8988T (cell line): Measurements from ENCODE around the gene FTSJ1.

ENCODE experiments used
- DNase-seq: peaks from one replicate; pipeline ENCODE4 v3.0.0; 2011

FTSJ1 gene

DNA sequence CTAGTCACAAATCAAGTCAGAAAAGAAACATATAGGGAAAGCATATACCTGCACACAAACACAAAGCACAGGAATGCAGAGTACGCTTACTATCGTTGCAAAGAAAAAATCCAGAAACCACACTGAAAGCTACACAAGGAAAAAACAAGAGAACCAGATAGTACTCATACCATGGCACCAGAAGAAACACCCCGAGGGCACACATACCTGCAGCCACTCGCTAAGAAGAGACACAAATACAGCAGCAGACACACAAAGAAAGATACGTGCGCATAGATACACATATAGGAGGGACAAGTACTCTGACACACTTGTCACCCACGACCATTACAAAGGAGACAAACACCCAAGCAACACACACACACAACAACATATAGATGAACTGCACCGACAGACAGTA is 4.5 kb upstream of the FTSJ1 start:
- no peak for DNase-seq

DNA sequence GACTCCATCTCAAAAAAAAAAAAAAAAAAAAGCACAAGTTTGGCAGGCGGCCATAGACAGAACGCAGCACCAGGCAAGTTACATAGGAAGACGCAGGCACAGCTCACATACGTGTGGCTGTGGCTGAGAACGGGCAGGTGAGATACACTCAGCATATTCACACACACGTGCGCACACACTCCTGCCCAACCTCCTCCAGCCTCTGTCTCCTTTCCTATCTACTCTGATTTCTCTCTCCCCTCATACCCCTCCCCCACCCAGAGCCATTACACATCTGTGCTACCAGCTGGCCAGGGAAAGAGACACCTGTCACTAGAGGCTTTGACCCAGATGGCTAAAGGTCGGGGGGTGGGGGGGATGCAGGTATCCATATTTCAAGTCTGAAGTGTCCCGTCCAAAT is 3.8 kb upstream of the FTSJ1 start:
- no peak for DNase-seq

DNA sequence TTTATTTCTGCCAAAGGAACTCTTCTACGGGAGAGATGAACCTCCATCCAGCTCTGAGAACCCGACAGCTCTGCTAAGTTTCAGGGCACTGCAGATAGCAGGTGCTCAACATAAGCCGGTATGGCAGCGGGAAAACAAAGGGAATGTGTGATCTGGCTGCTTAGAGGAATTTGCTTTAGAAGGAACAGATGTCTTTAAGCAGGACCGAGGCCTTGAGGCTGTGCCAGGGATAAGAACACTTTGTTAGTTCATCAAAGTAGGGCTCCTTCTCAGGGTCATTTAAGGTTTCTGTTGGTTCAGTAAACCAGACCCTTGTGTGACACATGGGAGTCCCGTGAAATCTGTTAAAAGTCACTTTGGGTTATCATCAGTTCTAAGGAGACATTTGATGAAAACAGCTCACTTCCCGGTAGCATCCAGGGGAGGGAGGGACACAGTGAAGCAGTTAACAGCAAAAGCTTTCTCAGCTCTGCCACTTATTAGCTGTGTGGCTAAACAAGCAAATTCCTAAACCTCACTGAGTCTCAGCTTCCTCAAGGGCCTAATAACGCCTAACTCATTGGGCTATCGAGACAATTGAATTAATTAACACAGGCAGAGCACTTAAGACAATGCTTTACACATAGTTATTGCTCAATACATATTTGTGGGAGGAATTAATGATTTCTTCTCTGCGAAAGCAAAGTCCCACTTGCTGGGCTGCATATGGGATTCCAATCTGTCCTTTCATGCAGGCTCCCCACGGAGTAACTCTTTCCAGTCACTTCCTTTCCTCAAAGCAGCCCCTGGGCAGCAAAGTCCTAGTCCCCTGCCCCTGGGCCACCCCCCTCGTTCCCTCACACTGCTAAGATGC is 2.9 kb upstream of the FTSJ1 start:
- DNase-seq, result no peak

DNA sequence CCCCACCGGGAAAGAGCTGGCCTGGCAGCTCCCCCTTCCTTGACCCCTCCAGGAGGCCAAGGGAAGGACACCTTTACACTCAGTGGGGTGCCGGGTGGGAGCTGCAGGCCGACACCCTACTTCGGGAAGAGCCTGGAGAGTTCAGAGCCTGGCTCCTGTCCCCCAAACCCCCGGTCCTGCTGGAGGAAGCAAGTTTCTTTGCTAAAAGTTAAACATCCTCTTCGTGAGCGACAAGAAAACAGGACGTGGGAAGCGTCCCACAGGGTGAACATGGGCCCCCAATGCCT is 2.4 kb upstream of the FTSJ1 start:
- DNase-seq, result no peak

DNA sequence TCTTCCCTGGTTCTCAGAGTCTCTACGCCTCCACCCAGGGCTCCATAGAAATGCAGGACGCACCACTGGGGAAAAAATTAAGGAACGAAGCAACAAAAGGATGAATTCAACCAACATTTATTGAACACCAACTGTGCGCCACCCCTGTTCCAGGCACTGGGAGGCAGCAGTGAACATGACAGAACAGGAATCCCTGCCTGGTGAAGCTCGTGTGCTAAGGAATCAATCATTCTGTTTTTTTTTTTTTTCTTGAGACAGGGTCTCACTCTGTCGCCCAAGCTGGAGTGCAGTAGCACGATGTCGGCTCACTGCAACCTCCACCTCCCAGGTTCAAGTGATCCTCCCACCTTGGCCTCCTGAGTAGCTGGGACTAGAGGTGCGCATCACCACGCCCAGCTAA is 1.9 kb upstream of the FTSJ1 start:
- DNase-seq, result peak; percentile 54

DNA sequence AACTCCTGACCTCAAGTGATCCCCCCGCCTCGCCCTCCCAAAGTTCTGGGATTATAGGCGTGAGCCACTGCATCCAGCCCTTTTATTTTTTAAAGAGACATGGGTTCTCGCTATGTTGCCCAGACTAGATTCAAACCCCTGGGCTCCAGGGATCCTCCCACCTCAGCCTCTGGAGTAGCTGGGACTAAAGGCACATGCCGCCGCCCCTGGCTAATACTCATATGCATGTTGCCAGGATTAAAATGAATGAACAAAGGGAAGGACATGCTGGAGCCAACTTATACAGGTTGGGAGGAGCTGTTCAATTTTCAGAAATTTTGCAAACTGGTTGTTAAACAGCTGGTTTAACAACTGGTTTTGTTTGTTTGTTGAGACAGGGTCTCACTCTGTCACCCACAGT is 1.4 kb upstream of the FTSJ1 start:
- DNase-seq, result no peak

DNA sequence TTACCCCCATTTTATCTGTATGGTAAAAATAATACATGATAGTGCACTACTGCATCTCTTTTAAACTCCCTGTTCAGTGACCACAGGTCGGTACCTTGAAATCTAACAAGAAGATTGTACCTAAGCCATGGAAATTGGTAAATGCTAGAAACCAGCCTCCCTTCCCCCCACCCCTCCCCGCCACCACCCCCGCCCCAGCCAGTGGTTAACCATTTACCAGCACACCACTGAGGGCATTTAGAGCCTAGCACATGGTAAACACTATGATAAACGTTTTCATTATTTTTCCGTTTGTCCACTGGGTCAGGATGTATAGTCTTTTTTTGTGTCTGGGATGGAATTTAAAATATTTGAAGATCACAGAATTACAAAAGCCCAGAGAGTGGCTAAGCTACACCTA is 703 bp upstream of the FTSJ1 start:
- no peak for DNase-seq

DNA sequence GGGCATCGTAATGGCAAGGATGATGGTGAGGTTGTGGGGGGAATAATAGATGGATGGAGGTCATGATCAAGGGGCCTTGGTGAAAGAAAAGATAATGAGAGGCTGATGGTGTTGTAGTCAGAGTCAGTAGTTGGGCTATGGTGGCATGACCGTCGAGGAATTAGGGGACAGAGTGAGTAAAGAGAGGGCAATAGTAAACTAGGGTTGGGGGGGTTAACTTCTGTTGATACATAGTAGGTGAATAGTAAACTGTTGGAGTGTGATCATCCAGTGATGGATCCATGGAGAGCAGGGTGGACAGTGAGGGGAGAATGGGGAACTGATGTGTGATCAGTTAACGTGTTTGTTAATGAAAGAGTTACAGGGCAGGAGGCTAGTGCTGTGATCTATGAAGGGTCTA is 920 bp downstream of the FTSJ1 start:
- no peak for DNase-seq

DNA sequence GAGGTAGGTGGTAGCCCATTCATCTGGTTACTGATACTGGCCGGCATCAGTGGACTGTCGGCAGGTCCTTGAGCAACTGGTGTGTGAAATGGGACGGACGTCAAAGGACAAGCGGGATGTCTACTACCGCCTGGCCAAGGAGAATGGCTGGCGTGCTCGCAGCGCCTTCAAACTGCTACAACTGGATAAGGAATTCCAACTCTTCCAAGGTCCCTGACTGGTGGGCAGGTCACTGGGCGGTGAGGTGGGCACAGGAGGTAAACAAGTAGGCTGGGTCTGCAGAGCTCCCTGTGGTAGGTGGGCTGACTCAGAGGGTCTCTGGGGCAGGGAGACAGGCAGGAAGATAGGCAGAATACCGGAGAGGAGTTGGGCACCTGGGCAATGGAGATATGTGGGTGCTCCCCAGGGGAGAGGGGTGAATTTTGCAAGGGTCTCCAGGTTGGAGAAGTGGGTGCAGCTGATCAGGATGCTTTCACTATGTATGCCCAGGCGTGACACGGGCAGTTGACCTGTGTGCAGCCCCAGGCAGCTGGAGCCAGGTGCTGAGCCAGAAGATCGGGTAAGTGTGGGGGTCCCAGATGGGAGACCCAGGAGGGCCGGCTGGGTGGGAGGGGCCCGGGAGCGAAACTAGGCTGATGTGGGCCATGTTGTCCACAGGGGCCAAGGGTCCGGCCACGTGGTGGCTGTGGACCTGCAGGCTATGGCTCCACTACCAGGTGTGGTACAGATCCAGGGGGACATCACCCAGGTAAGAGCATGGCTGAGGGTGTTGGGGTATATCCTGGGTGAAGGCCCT is 2.2 kb downstream of the FTSJ1 start:
- DNase-seq, result no peak

DNA sequence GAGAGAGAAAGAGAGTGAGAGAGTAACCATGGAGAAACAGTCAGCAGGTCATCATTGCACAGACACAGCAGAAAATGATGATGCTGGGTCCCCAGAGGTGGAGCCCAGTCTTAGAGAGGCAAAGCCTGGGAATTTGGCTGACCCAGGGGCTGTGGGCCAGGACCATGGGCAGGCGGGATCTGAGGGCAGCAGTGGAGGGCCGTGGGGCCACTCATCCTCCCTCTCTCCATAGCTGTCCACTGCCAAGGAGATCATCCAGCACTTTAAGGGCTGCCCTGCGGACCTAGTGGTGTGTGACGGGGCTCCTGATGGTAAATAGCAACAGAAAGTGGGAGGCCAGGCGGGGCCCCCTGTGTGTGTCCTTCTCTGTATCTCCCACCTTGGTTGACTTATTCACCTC is 2.8 kb downstream of the FTSJ1 start:
- no peak for DNase-seq

DNA sequence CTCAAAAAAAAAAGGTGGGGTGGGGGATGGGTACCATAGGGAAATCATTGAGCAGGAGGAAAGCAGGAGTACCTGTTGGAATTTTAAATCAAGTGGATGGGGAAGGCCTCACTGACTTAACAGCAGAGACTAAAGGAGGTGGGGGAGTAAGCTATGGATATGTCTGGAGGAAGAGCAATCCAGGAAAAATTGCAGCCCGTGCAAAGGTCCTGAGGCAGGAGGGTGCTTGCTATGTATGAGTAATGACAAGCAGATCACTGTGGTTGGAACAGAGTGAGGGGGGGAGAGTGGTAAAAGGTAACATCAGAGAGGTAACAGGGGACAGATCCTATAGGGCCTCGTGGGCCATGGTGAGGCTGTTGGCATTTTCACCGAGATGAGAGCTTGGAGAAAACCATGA is 4.1 kb downstream of the FTSJ1 start:
- no peak for DNase-seq

DNA sequence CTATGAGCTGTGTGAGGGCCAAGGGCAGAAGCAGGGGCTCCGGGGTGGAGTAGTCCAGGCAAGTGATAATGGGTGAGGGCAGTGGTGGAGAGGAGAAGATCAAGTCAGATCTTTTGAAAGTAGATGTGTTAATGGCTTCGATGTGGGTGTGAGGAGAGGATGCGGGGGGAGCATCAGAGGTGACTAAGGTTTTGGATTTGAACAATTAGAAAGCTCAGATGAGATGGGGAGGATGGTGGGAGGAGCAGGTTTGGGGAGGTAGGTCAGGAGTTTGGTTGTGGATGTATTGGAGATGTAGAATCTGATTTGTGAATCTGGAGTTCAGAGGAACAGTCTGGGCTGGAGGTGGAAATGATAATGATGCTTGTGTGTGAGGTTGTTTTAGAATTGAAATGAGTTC is 4.6 kb downstream of the FTSJ1 start:
- no peak for DNase-seq

DNA sequence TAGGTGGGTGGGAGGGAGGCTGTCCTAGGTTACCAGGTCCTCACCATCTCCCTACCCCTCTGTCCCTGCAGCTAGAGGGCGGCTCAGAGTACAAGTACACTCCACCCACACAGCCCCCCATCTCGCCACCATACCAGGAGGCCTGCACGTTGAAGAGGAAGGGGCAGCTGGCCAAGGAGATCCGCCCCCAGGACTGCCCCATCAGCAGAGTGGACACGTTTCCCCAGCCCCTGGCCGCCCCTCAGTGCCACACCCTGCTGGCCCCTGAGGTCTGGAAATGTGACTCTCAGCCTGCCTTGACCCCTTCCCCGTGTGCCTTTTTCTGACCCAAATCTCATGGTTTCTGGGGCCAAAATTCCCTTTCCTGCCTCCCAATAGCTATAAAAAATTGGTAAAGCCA is 6.5 kb downstream of the FTSJ1 start:
- DNase-seq, result no peak

DNA sequence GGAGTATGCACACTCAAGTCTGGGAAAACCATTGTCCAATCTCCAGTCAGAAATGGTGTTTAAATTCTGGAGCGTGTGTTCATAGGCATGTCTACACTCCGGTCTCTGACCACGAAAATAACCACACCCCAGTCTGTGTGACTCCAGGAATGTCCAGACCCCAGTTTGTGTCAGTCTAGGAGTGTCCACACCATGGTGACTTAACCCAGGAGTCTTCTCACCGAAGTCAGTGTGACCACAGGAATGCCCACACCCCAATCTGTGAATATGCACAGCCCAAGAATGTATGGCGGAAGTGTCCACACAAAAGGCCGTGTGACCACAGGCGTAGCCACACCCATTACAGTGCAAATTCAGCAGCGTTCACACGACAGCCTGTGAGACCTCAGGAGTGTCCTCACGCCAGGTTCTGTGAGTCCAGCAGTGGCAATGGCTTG is 11.4 kb downstream of the FTSJ1 start:
- no peak for DNase-seq

DNA sequence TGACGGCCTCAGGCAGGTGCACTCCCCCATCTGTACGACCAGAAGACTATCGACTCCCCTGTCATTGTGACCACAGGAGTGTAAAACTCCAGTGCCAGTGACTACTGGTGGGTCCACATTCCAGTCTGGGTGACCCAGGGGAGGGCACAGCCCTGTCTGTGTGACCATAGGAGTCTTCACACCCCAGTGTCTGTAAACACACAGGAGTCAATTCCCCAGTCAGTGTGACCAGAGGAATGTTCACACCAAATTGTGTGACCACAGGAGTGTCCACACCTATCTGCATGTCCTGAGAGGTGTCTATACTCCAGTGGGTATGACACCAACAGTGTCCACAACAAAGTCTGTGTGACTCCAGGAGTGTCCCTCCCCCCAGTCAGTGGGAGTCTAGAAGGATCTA is 12.0 kb downstream of the FTSJ1 start:
- DNase-seq, result no peak

DNA sequence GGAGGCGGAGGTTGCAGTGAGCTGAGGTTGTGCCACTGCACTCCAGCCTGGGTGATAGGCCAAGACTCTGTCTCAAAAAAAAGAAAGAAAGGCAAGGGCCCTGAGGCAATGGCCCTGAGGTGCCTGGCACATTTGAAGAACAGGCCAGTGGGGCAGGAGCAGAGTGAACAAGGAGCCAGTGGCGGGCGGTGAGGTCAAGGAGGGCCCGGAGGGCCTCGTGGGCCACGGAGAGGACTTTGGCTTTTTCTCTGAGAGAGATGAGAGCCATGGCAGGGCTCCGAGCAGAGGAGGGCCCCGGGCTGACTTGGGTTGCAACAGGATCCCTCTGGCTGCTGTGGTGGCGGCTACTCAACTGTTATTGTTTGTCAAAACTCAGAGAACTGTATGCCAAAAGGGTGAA is 13.3 kb downstream of the FTSJ1 start:
- no peak for DNase-seq

DNA sequence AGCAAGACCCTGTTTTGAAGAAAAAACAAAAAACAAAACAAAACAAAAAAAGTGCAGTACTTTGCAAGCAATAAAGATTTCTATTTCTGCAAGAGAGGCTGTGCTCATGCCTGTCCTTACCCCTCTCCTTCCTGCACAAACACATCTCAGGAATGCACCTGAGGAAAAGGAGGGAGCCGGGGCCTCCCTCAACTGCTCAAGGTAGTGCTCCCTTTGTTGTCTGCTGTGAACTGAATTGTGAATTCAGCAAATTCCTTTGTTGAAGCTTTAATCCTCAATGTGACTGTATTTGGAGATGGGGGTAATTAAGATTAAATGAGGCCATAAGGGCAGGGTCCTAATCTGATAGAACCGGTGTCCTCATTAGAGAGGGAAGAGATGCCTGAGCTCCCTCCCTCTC is 13.9 kb downstream of the FTSJ1 start:
- DNase-seq, result no peak

DNA sequence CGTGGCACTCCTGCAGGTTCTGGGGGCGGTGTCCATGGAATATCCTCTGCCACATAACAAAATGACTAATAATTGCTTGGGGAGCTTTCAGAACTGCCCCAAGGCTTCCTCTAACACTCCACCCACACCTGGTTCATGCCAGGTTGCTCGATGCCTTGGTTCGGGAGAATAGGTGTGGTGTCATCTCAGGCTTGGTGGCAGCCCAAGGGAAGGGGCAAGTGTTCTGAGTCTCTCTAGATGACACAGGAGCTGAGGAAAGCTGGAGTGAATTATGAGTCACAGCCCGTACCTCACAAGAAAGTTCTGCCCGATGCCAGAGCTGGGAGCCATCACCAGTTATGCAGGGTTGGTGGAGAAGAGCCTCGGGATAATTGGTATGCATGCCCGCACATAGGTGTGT is 14.7 kb downstream of the FTSJ1 start:
- no peak for DNase-seq

DNA sequence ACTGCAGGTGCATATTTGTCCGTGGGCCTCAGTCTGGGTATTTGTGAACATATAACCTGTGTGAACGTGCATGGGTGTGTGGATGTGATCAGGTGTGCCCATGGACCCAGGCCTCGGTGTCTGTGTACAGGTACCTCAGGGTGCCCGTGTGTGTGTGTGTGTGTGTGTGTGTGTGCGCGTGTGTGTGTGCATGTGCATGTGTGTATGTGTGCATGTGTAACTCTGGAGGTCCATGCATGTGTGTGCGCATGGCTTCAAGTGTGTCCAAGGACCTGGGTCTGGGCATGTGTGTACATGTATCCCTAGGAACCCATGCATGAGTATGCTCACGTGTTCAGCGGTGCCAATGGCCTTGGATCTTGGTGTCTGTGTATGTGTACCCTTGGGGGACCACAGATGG is 15.8 kb downstream of the FTSJ1 start:
- no peak for DNase-seq

DNA sequence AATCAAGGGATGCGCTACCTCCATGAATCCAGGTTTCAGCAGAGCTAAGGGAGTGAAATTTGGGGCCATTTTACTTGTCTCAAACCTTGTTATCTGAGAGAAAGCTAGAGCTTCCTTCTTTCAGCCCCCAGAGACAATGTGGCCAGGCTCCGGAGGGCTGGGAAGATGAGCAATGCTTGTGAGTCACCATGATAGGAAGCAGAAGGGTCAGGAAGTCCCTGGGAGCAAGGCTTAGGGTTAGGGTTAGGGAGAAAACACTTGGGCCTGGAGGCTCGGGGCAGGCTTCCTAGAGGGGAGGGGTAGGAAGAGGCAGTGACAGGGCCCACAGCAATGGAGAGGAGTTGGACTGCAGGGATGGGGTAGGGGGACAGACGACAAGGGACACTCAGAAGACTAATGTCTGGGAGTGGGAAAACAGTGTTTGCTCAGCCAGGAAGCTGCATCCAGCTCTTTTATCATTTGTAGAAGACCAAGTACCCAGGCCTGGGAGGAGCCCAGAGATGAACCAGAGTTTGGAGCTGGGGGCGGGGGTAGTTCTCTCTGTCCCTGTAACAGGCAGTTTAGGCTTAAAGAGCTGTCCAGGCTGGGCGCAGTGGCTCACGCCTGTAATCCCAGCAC is 16.4 kb downstream of the FTSJ1 start:
- DNase-seq, result no peak

DNA sequence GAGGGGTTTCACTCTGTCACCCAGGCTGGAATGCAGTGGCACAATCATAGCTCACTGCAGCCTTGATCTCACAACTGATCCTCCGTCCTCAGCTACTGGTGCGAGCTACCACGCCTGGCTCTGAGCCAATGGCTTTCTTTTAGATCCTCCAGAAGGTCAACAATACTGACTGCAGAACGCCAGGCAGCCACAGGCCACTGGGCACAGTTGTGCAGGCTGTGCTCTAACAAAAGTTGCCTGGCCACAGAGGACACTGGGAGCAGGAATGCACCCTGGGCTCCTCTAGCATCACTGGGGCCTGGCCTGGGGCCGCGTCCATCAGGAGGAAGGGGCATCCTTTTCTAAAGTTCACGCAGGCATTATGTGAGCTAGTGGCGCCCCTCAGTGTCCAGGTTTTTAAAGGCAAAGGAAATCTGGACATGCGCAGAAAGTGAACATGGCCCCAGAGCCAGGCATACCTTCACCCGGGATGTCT is 17.9 kb downstream of the FTSJ1 start:
- no peak for DNase-seq

DNA sequence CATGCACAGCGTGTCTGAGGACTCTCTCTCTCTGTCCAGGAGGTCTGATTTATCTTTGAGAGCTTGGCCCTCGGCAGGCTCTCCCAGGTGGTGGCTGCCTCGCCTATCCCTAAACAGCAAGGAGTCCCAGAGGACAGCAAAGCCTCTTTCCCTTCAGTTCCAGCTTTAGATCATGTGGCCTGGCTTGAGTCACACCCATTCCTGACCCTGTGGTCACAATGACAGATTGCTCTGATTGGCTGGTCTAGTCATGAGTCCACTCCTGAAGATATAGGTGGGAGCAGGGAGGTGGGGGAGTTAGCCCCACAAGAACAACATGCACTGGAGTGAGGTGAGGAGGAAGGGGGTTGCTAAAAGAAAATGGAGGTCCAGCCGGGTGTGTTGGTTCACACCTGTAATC is 20.7 kb downstream of the FTSJ1 start:
- no peak for DNase-seq

DNA sequence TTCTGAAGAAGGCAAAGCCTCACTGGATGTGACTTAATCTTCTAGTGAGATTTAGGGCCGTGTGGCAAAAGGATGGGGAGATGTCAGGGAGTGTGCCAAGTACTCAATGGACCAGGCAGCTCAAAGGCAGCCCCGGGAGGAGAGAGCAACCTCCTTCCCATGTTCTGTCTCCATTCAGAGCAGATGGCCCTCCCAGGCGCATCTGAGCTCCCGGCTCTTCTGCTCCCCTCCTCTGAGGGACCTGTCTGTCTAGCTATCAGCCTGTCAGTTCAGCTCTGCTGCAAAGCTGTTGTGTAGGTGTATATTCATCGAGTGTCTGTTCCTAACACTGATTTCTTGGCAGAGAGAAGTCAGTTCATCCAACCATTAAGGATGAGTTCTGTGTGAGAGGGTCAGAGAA is 21.9 kb downstream of the FTSJ1 start:
- no peak for DNase-seq

DNA sequence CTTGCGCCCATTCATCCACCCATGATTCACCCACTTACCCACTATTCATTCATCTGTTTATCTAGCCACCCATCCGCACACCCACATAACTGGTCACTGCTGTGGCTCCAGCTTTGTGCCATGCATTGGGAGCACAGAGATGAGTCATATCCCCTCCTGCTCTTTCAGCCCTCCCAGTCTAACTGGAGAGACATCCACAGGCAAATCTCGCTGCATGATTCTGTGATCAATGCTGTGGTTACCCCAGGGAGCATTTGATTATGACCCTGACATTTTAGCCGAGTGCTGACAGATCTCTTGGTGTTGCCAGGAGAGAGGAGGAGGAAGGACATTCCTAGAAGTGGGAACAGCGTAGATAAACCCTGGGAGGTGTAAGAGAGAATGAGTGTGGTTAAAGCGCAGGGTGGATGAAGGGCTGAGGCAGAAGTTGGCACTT is 22.4 kb downstream of the FTSJ1 start:
- no peak for DNase-seq
